ENCODE data around the gene DENND6B. TPM values are rescaled to one million over a fixed set of nuclear protein-coding genes. Genes with fewer than 3 reads are reported as not detected.

DENND6B gene
- polyA plus RNA-seq, 1 experiment: 8.2 TPM

DNA sequence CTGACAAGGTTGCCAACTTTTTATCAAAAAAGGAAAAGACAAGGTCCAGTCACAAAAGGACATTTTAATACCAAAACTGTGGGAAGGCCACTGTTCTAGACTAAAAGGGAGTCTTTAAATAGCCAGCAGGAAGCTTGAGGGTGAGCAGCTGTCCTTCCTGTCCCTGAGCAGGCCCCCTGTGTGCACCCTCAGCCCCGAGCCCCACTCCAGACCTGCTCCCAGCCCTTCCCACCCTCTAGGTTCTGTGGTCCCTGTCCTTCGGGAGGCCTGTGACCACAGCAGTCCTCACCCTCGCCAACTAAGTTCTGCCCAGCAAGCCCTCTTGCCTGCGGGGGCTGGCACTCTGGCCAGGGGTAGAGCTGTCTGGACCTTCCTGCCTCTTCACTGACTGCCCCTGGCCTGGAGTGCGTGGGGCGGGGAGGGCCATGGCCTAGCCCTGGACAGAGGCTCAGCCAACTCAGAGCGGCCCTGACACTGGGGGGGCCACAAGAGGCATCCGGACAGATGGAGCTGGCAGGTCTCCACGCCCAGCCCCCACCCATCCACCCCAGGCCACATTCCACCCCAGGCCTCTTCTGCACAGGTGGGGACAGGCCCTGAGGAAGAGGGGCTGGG, 17.7 kb downstream of the DENND6B start:
- H3K27me3 ChIP-seq (ENCODE audit: control insufficient read depth, insufficient read depth, low read length): no peaks in the 10 kb centered on the region
- peaks cover 13% of the 10 kb centered on the region for H3K36me3 ChIP-seq (ENCODE audit: control insufficient read depth, insufficient read depth, low read length)
- H3K4me3 ChIP-seq (ENCODE audit: low read depth, low read length): no peak overlapping the region
- CTCF ChIA-PET: interaction anchor here (0.9 to 7.4 kb wide), 9 partner anchors 11 to 68 kb away, joined by 3 to 36 read pairs (median 5); partner anchors contain the start of gene DENND6B
- POLR2A ChIA-PET: interaction anchor here (0.7 kb wide), 2 partner anchors 48 to 129 kb away, joined by 4 to 25 read pairs; no protein-coding TSS in a partner anchor
- TF ChIP-seq, protein P1, sequence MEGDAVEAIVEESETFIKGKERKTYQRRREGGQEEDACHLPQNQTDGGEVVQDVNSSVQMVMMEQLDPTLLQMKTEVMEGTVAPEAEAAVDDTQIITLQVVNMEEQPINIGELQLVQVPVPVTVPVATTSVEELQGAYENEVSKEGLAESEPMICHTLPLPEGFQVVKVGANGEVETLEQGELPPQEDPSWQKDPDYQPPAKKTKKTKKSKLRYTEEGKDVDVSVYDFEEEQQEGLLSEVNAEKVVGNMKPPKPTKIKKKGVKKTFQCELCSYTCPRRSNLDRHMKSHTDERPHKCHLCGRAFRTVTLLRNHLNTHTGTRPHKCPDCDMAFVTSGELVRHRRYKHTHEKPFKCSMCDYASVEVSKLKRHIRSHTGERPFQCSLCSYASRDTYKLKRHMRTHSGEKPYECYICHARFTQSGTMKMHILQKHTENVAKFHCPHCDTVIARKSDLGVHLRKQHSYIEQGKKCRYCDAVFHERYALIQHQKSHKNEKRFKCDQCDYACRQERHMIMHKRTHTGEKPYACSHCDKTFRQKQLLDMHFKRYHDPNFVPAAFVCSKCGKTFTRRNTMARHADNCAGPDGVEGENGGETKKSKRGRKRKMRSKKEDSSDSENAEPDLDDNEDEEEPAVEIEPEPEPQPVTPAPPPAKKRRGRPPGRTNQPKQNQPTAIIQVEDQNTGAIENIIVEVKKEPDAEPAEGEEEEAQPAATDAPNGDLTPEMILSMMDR (IDR thresholded peaks at IDR 0.05; ENCODE audit: insufficient read depth, low read depth, low read length): no peak
- DNase-seq (ENCODE audit: low read depth): no peak

DNA sequence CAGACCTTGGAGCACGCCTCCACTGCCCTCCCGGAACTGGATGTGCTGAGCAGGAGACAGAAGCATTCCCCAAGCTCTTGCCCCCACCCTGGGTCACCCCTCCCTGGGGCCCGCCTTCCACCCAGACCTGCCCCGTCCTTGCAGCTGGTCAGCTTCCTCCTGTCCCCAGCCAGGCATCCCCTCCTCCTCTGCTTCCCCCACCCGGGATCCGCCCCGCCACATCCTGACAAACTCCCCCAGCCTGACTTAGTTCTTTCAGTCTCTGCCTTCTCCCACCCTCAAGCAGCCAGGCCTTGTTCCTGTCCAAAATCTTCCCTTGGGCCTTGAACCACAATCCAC, 18.2 kb downstream of the DENND6B start:
- Histone ChIP-seq H3K36me3 (ENCODE audit: control insufficient read depth, insufficient read depth, low read length) (peaks cover 15% of the 10 kb centered on the region), H3K27me3 (ENCODE audit: control insufficient read depth, insufficient read depth, low read length) (no peaks in the 10 kb centered on the region), H3K4me3 (ENCODE audit: low read depth, low read length) (no peak overlapping the region)
- CTCF ChIA-PET: interaction anchor here (0.9 to 7.4 kb wide), 4 partner anchors 16 to 36 kb away, joined by 3 to 36 read pairs (median 5); partner anchors contain the start of gene DENND6B
- TF ChIP-seq, protein P1 (IDR thresholded peaks at IDR 0.05; ENCODE audit: insufficient read depth, low read depth, low read length): no peak
- POLR2A ChIA-PET: interaction anchor here (0.6 to 0.7 kb wide), 3 partner anchors 17 to 48 kb away, joined by 3 to 5 read pairs (median 4); partner anchors contain the start of gene MAPK11
- peak; percentile 57 for DNase-seq (ENCODE audit: low read depth)

DNA sequence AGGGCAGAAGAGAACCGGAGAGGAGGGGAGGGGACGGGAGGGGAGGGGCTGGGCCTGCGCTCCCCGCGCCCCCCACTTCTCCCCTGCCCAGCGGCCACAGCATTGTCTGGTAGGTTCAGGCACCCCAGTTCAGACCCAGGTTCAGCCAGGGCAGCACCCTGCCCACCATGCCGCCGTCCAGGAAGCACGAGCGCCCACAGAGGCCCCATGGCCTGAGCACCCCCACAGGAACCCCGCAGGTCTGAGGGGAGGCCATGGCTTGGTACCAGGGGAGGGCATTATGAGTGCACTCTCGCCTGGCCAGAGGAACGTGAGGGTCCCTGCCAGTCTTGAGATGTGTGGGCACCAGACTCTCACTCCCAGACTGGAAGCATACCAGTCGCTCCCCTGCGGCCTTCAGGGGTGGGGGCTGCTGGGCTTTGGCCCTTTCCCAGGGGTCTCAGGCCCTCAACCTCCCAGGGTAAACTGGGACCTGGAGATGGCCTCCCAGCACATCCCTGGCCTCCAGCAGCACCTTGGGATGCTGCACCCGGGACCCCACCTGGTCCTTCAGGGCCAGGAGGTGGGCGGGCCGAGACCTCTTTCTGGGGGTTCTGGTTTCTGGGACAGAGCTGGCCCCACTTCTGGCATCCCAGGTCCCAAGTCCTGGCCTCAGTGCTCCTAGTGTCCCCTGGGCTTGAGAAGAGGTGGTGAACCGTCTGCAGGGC, 18.8 kb downstream of the DENND6B start:
- Histone ChIP-seq H3K36me3 (ENCODE audit: control insufficient read depth, insufficient read depth, low read length) (peaks cover 15% of the 10 kb centered on the region), H3K4me3 (ENCODE audit: low read depth, low read length) (no peak overlapping the region), H3K27me3 (ENCODE audit: control insufficient read depth, insufficient read depth, low read length) (no peaks in the 10 kb centered on the region)
- no peak for DNase-seq (ENCODE audit: low read depth)
- TF ChIP-seq, protein P1 (IDR thresholded peaks at IDR 0.05; ENCODE audit: insufficient read depth, low read depth, low read length): no peak
- ChIA-PET CTCF (interaction anchor here (0.9 to 7.4 kb wide), 3 partner anchors 16 to 35 kb away, joined by 3 to 36 read pairs (median 5); partner anchors contain the start of gene DENND6B), POLR2A (interaction anchor here (0.6 to 0.7 kb wide), 3 partner anchors 17 to 47 kb away, joined by 3 to 5 read pairs (median 4); partner anchors contain the start of gene MAPK11)

DNA sequence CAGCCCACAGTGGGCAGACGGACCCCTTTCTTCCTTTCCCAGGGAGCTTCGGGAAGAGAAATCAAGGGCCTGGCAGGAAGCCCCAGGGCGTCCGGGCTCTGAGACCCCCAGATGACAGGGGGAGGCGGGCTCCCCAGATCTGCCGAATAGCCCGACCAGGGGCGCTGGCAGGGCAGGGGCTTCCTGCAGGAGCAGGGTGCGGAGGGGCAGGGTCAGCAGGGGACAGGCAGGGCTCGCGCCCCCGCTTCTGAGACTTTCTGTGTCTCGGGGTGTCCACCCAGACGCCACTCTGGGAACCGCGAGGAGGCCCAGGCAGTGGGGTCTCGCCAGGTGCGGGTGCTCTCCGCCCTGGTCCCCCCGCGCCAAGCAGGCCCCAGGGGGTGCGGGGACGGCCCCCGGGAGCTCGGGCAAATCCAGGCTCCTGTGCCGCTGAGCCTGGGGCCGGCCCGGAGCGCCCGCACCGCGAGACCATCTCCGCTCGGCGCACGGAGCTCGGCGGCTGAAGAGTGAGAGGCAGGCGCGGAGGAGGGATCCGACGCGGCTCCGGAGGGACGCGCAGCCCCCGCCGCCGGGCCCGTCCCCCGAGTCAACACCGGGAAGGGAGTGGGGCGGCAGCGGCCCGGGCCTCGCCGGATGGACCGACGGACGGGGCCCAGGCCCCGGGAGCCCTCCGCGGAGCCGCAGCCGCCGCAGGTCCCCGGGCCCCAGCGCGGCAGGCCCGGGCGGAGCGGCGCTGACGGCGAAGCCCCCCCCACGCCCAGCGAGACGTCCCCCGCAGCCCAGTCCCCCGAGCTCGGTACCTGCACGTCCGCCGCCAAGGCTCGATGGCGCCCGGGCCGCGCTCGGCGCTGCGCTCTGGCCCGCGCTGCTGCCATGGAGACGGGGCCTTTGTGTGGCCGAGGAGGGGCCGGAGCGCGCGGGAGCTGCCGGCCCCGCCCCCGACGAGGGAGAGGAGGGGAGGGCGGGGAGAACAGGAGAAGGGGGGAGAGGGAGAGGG, 19.8 kb downstream of the DENND6B start, which contains the start of gene PLXNB2:
PLXNB2 (minus strand) TSS at position 894 of the 997 bp plus-strand sequence. CDS start 17,062 bp downstream, outside the sequence.
- POLR2A ChIA-PET: no interaction called here
- CTCF ChIA-PET: interaction anchor here (0.6 to 7.4 kb wide), 6 partner anchors 14 to 34 kb away, joined by 3 to 38 read pairs (median 17); partner anchors contain the start of gene DENND6B

More for the DNA sequence above, 19.8 kb downstream of the DENND6B start, which contains the start of gene PLXNB2:
- Histone ChIP-seq H3K4me3 (ENCODE audit: low read depth, low read length) (peak within 1 kb of the TSS; percentile 98), H3K36me3 (ENCODE audit: control insufficient read depth, insufficient read depth, low read length) (peaks cover 18% of the 10 kb centered on the region), H3K27me3 (ENCODE audit: control insufficient read depth, insufficient read depth, low read length) (no peaks in the 10 kb centered on the region)
- TF ChIP-seq, protein P1 (IDR thresholded peaks at IDR 0.05; ENCODE audit: insufficient read depth, low read depth, low read length): no peak
- DNase-seq (ENCODE audit: low read depth): no peak
